GM18907 (cell line): ENCODE data around the gene PURB.
A peak's percentile ranks its signal among the peaks of the same experiment; 100 is the strongest.
"Not testable (repeated sequence)": the region's sequence is repeated elsewhere in the genome, so short reads cannot be mapped to it uniquely, and the experiment has no call there.

Experiments used
- ATAC-seq: cut with Tn5 transposase; IDR thresholded peaks from one replicate; pipeline ENCODE4 v1.9.1; 2021; ENCODE audit warnings: mild to moderate bottlenecking, moderate library complexity; ENCODE audit not compliant: unreplicated experiment

PURB gene

GRCh38 chr7:44885394-44886317 lies at the start of gene PURB:
TSS of gene PURB (minus strand) at chr7:44885530. CDS start at chr7:44885348, 182 bp downstream.
- ATAC-seq, result peak; percentile 88

DNA sequence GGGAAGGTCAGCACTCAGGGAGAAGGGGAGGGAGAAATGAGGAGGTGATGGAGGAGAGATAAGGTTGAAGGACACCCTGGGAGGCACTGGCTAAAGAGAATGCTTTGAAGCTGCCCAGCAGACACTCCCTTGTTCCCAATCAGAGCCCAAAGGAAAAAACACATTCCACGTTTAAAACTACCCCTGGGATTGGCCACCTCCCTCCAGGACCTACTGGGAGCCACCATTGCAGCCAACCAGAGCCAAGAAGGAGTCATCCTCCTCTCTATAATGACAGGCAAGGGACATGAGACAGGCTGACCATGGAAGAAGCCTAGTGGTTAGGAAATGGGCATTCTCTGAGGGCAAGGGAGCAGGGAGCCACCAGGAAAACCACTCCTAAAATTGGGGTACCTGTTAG lies 49.7 kb upstream of the PURB start:
- no peak for ATAC-seq

GRCh38 chr7:44934510-44934909 lies 49.2 kb upstream of the PURB start:
- not testable (repeated sequence) for ATAC-seq

- no peak for ATAC-seq
Measured at GRCh38 chr7:44930921-44931320, 45.6 kb upstream of the PURB start.

DNA sequence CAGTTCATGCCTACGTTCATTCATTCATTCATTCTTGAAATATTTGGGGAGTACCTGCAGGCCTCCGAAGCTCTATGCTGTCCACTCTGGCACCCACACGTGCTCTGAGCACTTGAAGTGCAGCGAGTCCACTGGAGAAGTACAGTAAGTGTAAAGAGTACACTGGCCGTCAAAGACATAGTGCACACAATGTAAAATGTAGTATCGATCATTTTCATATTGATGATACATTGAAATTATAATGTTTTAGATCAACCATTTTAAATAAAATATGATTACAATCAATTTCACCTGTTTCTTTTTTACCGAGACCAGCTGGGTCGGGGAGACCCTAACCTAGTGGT lies 37.0 kb upstream of the PURB start:
- no peak for ATAC-seq

- peak; percentile 72 for ATAC-seq
Measured at GRCh38 chr7:44921607-44922350, 36.4 kb upstream of the PURB start.

- no peak for ATAC-seq
Measured at GRCh38 chr7:44920119-44920518, 34.8 kb upstream of the PURB start.

GRCh38 chr7:44918029-44918428 lies 32.7 kb upstream of the PURB start:
- no peak for ATAC-seq

- no peak for ATAC-seq
Measured at GRCh38 chr7:44917465-44917864, 32.1 kb upstream of the PURB start.

GRCh38 chr7:44914992-44915607 lies 29.8 kb upstream of the PURB start:
- ATAC-seq, result no peak

GRCh38 chr7:44912775-44913347 lies 27.5 kb upstream of the PURB start:
- no peak for ATAC-seq

- no peak for ATAC-seq
Measured at GRCh38 chr7:44911911-44912310, 26.6 kb upstream of the PURB start.

GRCh38 chr7:44909596-44910389 lies 24.5 kb upstream of the PURB start:
- no peak for ATAC-seq

GRCh38 chr7:44906965-44907364 lies 21.6 kb upstream of the PURB start:
- ATAC-seq, result no peak

- ATAC-seq, result no peak
Measured at GRCh38 chr7:44905002-44905635, 19.8 kb upstream of the PURB start.

DNA sequence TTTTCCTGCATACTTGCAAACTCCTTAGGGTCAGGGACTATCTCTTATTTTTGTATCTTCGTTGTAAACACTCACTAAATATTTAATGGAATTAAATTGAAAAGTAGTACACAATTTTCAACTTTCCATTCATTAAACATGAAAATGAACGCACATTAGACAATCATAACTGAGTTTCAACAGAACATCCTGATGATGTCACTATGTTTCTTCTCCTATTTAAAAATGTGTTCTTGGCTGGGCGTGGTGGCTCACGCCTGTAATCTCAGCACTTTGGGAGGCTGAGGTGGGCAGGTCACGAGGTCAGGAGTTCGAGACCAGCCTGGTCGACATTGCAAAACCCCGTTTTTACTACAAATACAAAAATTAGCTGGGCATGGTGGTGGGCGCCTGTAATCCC lies 14.1 kb upstream of the PURB start:
- ATAC-seq, result no peak

GRCh38 chr7:44898039-44898438 lies 12.7 kb upstream of the PURB start:
- ATAC-seq, result no peak

- no peak for ATAC-seq
Measured at GRCh38 chr7:44897309-44897708, 12.0 kb upstream of the PURB start.

GRCh38 chr7:44894888-44895580 lies 9.7 kb upstream of the PURB start:
- no peak for ATAC-seq
